Urothelium cell line (cell line): Measurements from ENCODE around the gene PKLR.
A peak's percentile ranks its signal among the peaks of the same experiment; 100 is the strongest.
"Not testable (repeated sequence)": the region's sequence is repeated elsewhere in the genome, so short reads cannot be mapped to it uniquely, and the experiment has no call there.

ENCODE experiments used
- DNase-seq: peaks from one replicate; pipeline ENCODE4 v3.0.0; 2011; ENCODE audit warnings: low spot score, mixed read lengths
- FAIRE-seq: peaks from 2 replicates; lab custom pipeline; 2011; peaks lifted over from hg19 to GRCh38; lab: Jason Lieb, UNC

PKLR gene

GRCh38 chr1:155319536-155319935, 18.3 kb upstream of the PKLR start:
- FAIRE-seq (no peak), DNase-seq (no peak)

GRCh38 chr1:155318082-155318481, 16.8 kb upstream of the PKLR start:
- no peak for DNase-seq
- no peak for FAIRE-seq

GRCh38 chr1:155316922-155317321, 15.7 kb upstream of the PKLR start:
- no peak for FAIRE-seq
- DNase-seq, result no peak

GRCh38 chr1:155313261-155313660, 12.0 kb upstream of the PKLR start:
- no peak for DNase-seq
- FAIRE-seq, result no peak

- FAIRE-seq (no peak), DNase-seq (peak; percentile 23)
These were observed 8.3 kb upstream of the PKLR start for GRCh38 chr1:155309423-155310021.

- peak; percentile 97 for DNase-seq
- peak; percentile 68 for FAIRE-seq
These were observed 7.5 kb upstream of the PKLR start, which contains the start of gene FDPS for GRCh38 chr1:155308493-155309422. Gene FDPS, plus strand, starts transcription at chr1:155308866. Its CDS starts 924 bp downstream, at chr1:155309790.

- DNase-seq (no peak), FAIRE-seq (no peak)
These were observed 6.1 kb upstream of the PKLR start for GRCh38 chr1:155307247-155307740.

- peak; percentile 33 for DNase-seq
- FAIRE-seq, result no peak
These were observed 4.7 kb upstream of the PKLR start for GRCh38 chr1:155305881-155306391.

GRCh38 chr1:155304558-155305063, 3.4 kb upstream of the PKLR start:
- DNase-seq, result no peak
- no peak for FAIRE-seq

- DNase-seq (no peak), FAIRE-seq (no peak)
These were observed 497 bp downstream of the PKLR start for GRCh38 chr1:155300553-155301329.

GRCh38 chr1:155300024-155300423, 1.2 kb downstream of the PKLR start:
- DNase-seq (no peak), FAIRE-seq (no peak)

GRCh38 chr1:155297384-155297783, 3.9 kb downstream of the PKLR start:
- DNase-seq (no peak), FAIRE-seq (no peak)

- DNase-seq, result no peak
- no peak for FAIRE-seq
These were observed 4.6 kb downstream of the PKLR start for GRCh38 chr1:155296661-155297060.

- DNase-seq (no peak), FAIRE-seq (no peak)
These were observed 5.3 kb downstream of the PKLR start for GRCh38 chr1:155295942-155296267.

- FAIRE-seq, result no peak
- DNase-seq, result no peak
These were observed 5.9 kb downstream of the PKLR start for GRCh38 chr1:155295183-155295941.

- FAIRE-seq, result no peak
- DNase-seq, result no peak
These were observed 6.6 kb downstream of the PKLR start for GRCh38 chr1:155294520-155295182.

GRCh38 chr1:155293086-155293749, 8.0 kb downstream of the PKLR start:
- no peak for FAIRE-seq

GRCh38 chr1:155291006-155291405, 10.2 kb downstream of the PKLR start:
- not testable (repeated sequence) for DNase-seq, FAIRE-seq

More at GRCh38 chr1:155293086-155293749, 8.0 kb downstream of the PKLR start:
- DNase-seq, result no peak

- FAIRE-seq, result no peak
- DNase-seq, result no peak
These were observed 13.2 kb downstream of the PKLR start for GRCh38 chr1:155287987-155288543.
